NCI-H82 treated with DMSO at 0.1 percent for 48 hours (cell line): ENCODE measurements around the gene LAIR1.
"Not testable (repeated sequence)": the region's sequence is repeated elsewhere in the genome, so short reads cannot be mapped to it uniquely, and the experiment has no call there.

Experiments
- DNase-seq: peaks from one replicate; lab custom pipeline; 2025; ENCODE audit not compliant: unreplicated experiment; lab: John Stamatoyannopoulos, UW

Gene LAIR1

GRCh38 chr19:54343868-54344267, 20.9 kb downstream of the LAIR1 start:
- DNase-seq, result no peak

- no peak for DNase-seq
Measured at GRCh38 chr19:54341295-54341694, 23.4 kb downstream of the LAIR1 start.

GRCh38 chr19:54339646-54340358, 24.9 kb downstream of the LAIR1 start:
- no peak for DNase-seq

- DNase-seq, result no peak
Measured at GRCh38 chr19:54338521-54338920, 26.2 kb downstream of the LAIR1 start.

GRCh38 chr19:54337858-54338230, 26.9 kb downstream of the LAIR1 start:
- no peak for DNase-seq

- DNase-seq, result no peak
Measured at GRCh38 chr19:54336893-54337857, 27.6 kb downstream of the LAIR1 start.

- DNase-seq, result no peak
Measured at GRCh38 chr19:54335979-54336892, 28.5 kb downstream of the LAIR1 start.

- no peak for DNase-seq
Measured at GRCh38 chr19:54335164-54335563, 29.6 kb downstream of the LAIR1 start.

- no peak for DNase-seq
Measured at GRCh38 chr19:54333586-54334298, 31.0 kb downstream of the LAIR1 start.

- DNase-seq, result no peak
Measured at GRCh38 chr19:54332149-54332548, 32.6 kb downstream of the LAIR1 start.

- no peak for DNase-seq
Measured at GRCh38 chr19:54331626-54332025, 33.1 kb downstream of the LAIR1 start.

- no peak for DNase-seq
Measured at GRCh38 chr19:54329476-54330165, 35.1 kb downstream of the LAIR1 start.

- DNase-seq, result not testable (repeated sequence)
Measured at GRCh38 chr19:54328781-54329180, 36.0 kb downstream of the LAIR1 start.

GRCh38 chr19:54325631-54326030, 39.1 kb downstream of the LAIR1 start:
- DNase-seq, result no peak

GRCh38 chr19:54325194-54325621, 39.5 kb downstream of the LAIR1 start:
- peak; percentile 3 for DNase-seq

GRCh38 chr19:54324071-54324470, 40.7 kb downstream of the LAIR1 start:
- no peak for DNase-seq

GRCh38 chr19:54322934-54323333, 41.8 kb downstream of the LAIR1 start:
- not testable (repeated sequence) for DNase-seq

GRCh38 chr19:54322295-54322694, 42.4 kb downstream of the LAIR1 start:
- not testable (repeated sequence) for DNase-seq

- no peak for DNase-seq
Measured at GRCh38 chr19:54319892-54320670, 44.6 kb downstream of the LAIR1 start.
